Heart left ventricle (tissue), 16 donors: Measurements from ENCODE around the gene TECR. TPM values are rescaled to one million over a fixed set of nuclear protein-coding genes. Genes with fewer than 3 reads are reported as not detected.
"Not testable (repeated sequence)": the region's sequence is repeated elsewhere in the genome, so short reads cannot be mapped to it uniquely, and the experiment has no call there.

Experiments used
- ATAC-seq, 4 donors: fragments of 200-7000 bp; cut with Tn5 transposase; one replicate each; pipeline ENCODE4 v1.9.1; 2020 to 2022; ENCODE audit warnings: moderate library complexity in 4 of 4, mild to moderate bottlenecking in 3 of 4, moderate number of reproducible peaks in 1 of 4
- DNase-seq, 5 donors: peaks; one replicate each; pipeline ENCODE4 v3.0.0-alpha.2; 2020
- H3K27ac ChIP-seq, 12 donors: fragments of 200-600 bp; sonication (generic) in 4 of 12; one replicate each; pipeline versions ENCODE4 v1.5.0 to v1.8.0; 2016 to 2022; ENCODE audit warnings: mild to moderate bottlenecking in 2 of 12
- H3K27me3 ChIP-seq, 9 donors: fragments of 200-600 bp; sonication (generic) in 2 of 9; one replicate each; pipeline versions ENCODE4 v1.5.1 to v1.8.0; 2016 to 2022; ENCODE audit warnings: mild to moderate bottlenecking in 3 of 9
- H3K36me3 ChIP-seq, 9 donors: fragments of 200-600 bp; sonication (generic) in 2 of 9; one replicate each; pipeline versions ENCODE4 v1.5.0 to v1.8.0; 2018 to 2022; ENCODE audit warnings: mild to moderate bottlenecking in 2 of 9
- H3K4me1 ChIP-seq, 12 donors: fragments of 200-600 bp; sonication (generic) in 4 of 12; one replicate each; pipeline versions ENCODE4 v1.5.0 to v1.8.0; 2016 to 2022; ENCODE audit warnings: mild to moderate bottlenecking in 3 of 12
- H3K4me3 ChIP-seq, 12 donors: fragments of 200-600 bp; sonication (generic) in 4 of 12; one replicate each; pipeline versions ENCODE4 v1.5.0 to v1.8.0; 2017 to 2022; ENCODE audit warnings: mild to moderate bottlenecking in 9 of 12, moderate library complexity in 4 of 12
- H3K9me3 ChIP-seq, 12 donors: fragments of 200-600 bp; sonication (generic) in 4 of 12; one replicate each; pipeline versions ENCODE4 v1.5.0 to v1.8.0; 2016 to 2022; ENCODE audit warnings: mild to moderate bottlenecking in 1 of 12
- POLR2A ChIP-seq, 2 donors: fragments of 450-650 bp; IDR thresholded peaks; one replicate each; pipeline ENCODE4 v1.6.1; 2017; ENCODE audit warnings: antibody characterized with exemption in 2 of 2, mild to moderate bottlenecking in 2 of 2, moderate library complexity in 2 of 2
- WGBS, 4 donors: extraction: QIAGEN DNeasy Blood & Tissue Kit in 2 of 4; methylation state at CpG; one replicate each; pipeline versions ENCODE4 v1.1.5 to v1.1.7; 2013 to 2018; 5-methylcytosine and 5-hydroxymethylcytosine counted together
- intact Hi-C, 10 donors: fragments of 100-400 bp; cut with DNase I; formaldehyde crosslinking; loops; one replicate each; pipeline versions ENCODE4 v1.11.1 to v1.14.2; 2022
- polyA plus RNA-seq, 2 donors: library from polyadenylated mRNA; stranded (reverse); fragments of 200-250 nt; gene quantifications; one replicate each; pipeline ENCODE4 v1.2.3, GENCODE V29; 2013
- total RNA-seq, 9 donors: library from RNA; depleted of rRNA in 2 of 9; stranded (reverse); fragments of >200 nt in 2 of 9; fragmentation: NEBNext Ultra II Directional in 3 of 9; extraction: Animal tissue kit (Norgen Biotek cat#: 25700) in 3 of 9; gene quantifications; one replicate each; pipeline versions ENCODE4 v1.1.0 to v1.2.4, GENCODE V29; 2016 to 2023
- TF ChIP-seq, protein P1 (sequence below), 12 donors: fragments of 200-600 bp; sonication (generic) in 4 of 12; IDR thresholded peaks; one replicate each; pipeline versions ENCODE4 v1.5.0 to v1.8.0; 2018 to 2022; ENCODE audit warnings: antibody characterized with exemption in 12 of 12, mild to moderate bottlenecking in 5 of 12
- donor health status: ischemic (EF 13 %, LVEDD 7.1; RV severe dilation, severe dysfunction).
- donor health status: healthy with polysubstance abuse.
- donor health status: DM: no; HTN: yes; CAD: no.
- donor health status: DM: no; HTN: no; CAD: no.
- donor health status: ischemic (EF 25% LVEDD 6.9; RV normal size, moderate dysfunction).
- donor health status: ischemic (EF 25% LVEDD 5.7; RV mildly dilated, moderate dysfunction).
- donor health status: healthy.
- donor health status: DM: yes; HTN: yes; CAD: no.
- donor health status: ischemic (EF 35%, LVEDD 5.7; RV mildly dilated, moderate dysfunction).
- donor health status: nonischemic (EF 11% LVEDD 7.7; RV severe dilation, severe dysfunction).
- donor health status: DM: yes; HTN: yes; CAD: no.
- donor health status: PGD.
- donor health status: ischemic (EF 29% LVEDD 5.4; RV normal size, mild dysfunction).
- donor health status: nonischemic (EF 23%, LVEDD 6.1; RV moderate dilation, normal function).

The TECR gene
- total and polyA plus RNA-seq, 11 donors, result 48.1 to 102 (median 71.7) TPM

DNA sequence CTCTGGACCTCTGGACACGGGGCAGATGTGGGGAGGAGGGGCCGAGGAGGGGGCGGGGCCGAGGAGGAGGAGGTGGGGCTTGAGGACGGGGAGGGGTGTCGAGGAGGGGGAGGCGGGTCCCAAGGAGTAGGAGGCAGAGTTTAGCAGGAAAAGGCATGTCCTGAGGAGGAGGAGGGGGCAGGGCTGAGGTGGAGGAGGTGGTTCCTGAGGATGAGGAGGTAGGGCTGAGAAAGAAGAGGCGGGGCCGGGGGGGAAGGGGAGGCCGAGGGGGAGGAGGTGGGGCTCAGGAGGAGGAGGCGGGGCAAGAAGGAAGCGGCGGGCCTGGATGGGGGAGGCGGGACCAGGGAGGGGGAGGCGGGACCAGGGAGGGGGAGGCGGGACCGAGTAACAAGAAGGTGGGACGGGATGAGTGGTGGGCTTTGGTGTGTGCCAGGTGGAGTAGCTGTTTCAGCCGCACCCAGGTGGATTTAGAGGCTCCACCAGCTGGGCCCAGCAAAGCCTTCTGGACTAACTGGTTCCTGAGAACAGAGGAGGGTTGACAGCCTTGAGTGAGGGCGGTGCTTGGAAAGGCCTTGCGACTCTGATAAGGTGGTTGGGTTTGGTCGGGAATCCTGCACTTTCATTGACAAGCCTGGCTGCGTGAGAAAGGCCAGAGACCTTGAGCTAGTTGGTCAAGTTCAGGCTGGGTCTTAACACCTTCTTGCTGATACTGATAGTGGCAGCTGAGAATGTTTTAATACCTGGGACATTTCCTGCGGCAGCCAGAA is 7.7 kb downstream of the TECR start:
- peaks cover 0 to 25% (median 10%) of the 10 kb centered on the region in 12 donors for H3K4me1 ChIP-seq
- DNase-seq (peak; percentile 67 to 85 (median 74)), ATAC-seq (peak; percentile 13 to 84 (median 80))
- intact Hi-C loops, result no loop called here
- TF ChIP-seq, protein P1, sequence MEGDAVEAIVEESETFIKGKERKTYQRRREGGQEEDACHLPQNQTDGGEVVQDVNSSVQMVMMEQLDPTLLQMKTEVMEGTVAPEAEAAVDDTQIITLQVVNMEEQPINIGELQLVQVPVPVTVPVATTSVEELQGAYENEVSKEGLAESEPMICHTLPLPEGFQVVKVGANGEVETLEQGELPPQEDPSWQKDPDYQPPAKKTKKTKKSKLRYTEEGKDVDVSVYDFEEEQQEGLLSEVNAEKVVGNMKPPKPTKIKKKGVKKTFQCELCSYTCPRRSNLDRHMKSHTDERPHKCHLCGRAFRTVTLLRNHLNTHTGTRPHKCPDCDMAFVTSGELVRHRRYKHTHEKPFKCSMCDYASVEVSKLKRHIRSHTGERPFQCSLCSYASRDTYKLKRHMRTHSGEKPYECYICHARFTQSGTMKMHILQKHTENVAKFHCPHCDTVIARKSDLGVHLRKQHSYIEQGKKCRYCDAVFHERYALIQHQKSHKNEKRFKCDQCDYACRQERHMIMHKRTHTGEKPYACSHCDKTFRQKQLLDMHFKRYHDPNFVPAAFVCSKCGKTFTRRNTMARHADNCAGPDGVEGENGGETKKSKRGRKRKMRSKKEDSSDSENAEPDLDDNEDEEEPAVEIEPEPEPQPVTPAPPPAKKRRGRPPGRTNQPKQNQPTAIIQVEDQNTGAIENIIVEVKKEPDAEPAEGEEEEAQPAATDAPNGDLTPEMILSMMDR (IDR thresholded peaks at IDR 0.05), result no peak
- TF ChIP-seq POLR2A (IDR thresholded peaks at IDR 0.05), result no peak
- H3K9me3 ChIP-seq, result no peaks in the 10 kb centered on the region
- WGBS, 4 donors, result 20 to 25% (median 23%) methylated on average over 20 to 24 of the region's 24 CpGs
- no peaks in the 10 kb centered on the region for H3K27me3 ChIP-seq
- H3K4me3 ChIP-seq, result peak overlapping the region in 5 of 12 donors; percentile 10 to 35 (median 31)
- H3K27ac ChIP-seq, result peak overlapping the region in 1 of 12 donors; percentile 52
- H3K36me3 ChIP-seq, result peaks cover 0 to 12% (median 0%) of the 10 kb centered on the region in 9 donors

DNA sequence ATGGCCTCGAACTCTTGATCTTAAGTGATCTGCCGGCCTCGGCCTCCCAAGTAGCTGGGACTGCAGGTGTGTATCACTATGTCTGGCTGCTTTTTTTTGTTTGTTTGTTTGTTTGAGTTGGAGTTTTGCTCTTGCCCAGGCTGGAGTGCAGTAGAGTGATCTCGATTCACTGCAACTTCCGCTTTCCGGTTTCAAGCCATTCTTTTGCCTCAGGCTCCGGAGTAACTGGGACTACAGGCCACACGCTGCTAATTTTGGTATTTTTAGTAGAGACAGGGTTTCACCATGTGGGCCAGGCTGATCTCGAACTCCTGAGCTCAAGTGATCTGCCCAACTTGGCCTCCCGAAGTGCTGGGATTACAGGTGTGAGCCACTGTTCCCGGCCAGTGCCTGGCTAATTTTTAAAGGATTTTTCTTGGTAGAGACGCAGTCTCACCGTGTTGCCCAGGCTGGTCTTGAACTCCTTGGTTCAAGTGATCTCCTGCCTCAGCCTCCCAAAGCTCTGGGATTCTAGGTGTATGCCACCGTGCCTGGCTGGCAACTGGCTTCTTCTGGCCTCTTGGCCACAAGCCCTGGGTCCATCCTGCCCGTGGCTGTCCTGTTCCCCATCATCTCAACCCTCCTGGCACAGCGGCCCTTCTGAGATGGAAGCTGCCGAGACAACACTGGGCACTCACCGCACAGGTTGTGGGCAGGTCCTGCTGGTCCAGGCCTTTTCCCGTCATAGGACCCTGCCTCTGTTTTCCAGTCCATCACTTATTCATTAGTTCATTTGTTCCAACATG is 11.5 kb downstream of the TECR start:
- Histone ChIP-seq H3K4me3 (no peak overlapping the region), H3K27me3 (no peaks in the 10 kb centered on the region), H3K36me3 (peaks cover 0 to 5% (median 0%) of the 10 kb centered on the region in 9 donors), H3K27ac (no peak overlapping the region), H3K9me3 (no peaks in the 10 kb centered on the region), H3K4me1 (peaks cover 0 to 42% (median 20%) of the 10 kb centered on the region in 12 donors)
- WGBS, 4 donors, result 90 to 94% (median 90%) methylated on average over 19 of the region's 19 CpGs
- ATAC-seq, result no peak
- TF ChIP-seq POLR2A (IDR thresholded peaks at IDR 0.05), result no peak
- TF ChIP-seq, protein P1 (IDR thresholded peaks at IDR 0.05), result no peak
- DNase-seq, result no peak
- intact Hi-C loops, result no loop called here

DNA sequence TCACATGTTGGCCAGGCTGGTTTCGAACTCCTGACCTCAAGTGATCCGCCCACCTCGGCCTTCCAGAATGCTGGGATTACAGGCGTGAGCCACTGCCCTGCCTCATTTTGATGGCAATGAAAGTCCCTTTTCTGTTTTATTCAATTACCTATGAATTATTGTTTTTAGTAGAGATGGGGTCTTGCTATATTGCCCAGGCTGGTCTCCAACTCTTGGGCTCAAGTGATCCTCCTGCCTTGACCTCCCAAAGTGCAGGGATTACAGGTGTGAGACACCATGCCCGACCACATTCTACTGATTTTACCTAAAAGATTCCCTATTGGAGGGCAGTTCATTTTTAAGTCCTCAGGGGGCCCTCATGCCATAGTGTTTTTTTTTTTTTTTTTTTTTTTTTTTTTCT is 12.6 kb downstream of the TECR start:
- H3K27me3 ChIP-seq, ATAC-seq, H3K36me3 ChIP-seq, H3K9me3 ChIP-seq, H3K4me3 ChIP-seq, DNase-seq, intact Hi-C loops: not testable (repeated sequence)
- 78 to 94% (median 83%) methylated on average over 5 of the region's 5 CpGs for WGBS, 4 donors
- peak overlapping the region in 1 of 12 donors; percentile 71 for H3K27ac ChIP-seq
- peaks cover 0 to 46% (median 19%) of the 10 kb centered on the region in 12 donors for H3K4me1 ChIP-seq

DNA sequence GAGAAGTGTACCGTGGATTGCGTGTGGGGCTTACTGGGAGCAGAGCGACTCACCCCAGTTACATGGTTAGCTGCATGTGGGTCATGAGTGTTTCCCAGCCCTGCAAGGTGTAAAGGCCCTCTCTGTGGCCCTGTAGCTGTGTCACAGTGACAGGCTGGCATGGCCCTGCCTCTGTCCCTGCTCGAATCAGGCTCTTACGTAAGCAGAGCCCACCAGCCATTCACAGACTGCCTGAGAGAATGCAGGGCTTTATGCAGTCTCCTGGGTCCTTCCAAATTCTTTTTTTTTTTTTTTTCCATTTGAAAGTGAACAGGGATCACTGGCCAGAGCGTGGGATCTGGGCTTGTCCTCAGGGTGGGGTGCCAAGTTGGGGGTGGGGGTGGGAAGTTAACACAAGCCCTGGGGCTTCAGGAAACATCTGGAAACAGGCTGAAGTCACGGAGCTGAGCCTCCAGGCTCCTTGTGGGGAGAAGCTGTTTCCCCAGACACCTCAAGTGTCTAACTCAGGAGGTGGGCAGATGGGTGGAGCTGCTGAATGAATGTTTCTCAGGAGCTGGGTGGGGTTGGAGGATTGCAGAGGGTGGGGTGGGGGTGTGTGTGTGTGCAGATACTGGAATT is 13.4 kb downstream of the TECR start:
- WGBS, 4 donors, result 34 to 49% (median 37%) methylated on average over 6 to 7 of the region's 7 CpGs
- H3K27ac ChIP-seq, result peak overlapping the region in 10 of 12 donors; percentile 11 to 72 (median 59)

More for the DNA sequence above, 13.4 kb downstream of the TECR start:
- no peak for TF ChIP-seq POLR2A (IDR thresholded peaks at IDR 0.05)
- TF ChIP-seq, protein P1 (IDR thresholded peaks at IDR 0.05), result no peak
- DNase-seq, result peak in 1 of 5 donors; percentile 55
- Histone ChIP-seq H3K36me3 (peaks cover 0 to 9% (median 0%) of the 10 kb centered on the region in 9 donors), H3K4me1 (peaks cover 0 to 39% (median 18%) of the 10 kb centered on the region in 12 donors), H3K9me3 (no peaks in the 10 kb centered on the region), H3K27me3 (no peaks in the 10 kb centered on the region), H3K4me3 (no peak overlapping the region)
- intact Hi-C loops, result no loop called here
- ATAC-seq, result peak; percentile 28 to 66 (median 40)
